ENCODE measurements around the gene PRSS53.

Gene PRSS53

DNA sequence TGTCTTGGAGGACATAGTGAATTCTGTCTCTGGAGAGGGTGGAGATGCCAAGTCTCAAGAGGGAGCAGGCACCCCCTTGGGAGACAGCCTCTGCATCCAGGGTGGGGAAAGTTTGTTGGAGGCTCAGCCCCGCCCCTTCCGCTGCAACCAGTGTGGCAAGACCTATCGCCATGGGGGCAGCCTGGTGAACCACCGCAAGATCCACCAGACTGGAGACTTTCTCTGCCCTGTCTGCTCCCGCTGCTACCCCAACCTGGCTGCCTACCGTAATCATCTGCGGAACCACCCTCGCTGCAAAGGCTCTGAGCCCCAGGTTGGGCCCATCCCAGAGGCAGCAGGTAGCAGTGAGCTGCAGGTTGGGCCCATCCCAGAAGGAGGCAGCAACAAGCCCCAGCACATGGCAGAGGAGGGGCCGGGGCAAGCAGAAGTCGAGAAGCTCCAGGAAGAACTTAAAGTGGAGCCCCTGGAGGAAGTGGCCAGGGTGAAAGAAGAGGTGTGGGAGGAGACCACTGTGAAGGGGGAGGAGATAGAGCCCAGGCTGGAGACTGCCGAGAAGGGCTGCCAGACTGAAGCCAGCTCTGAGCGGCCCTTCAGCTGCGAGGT is 9.3 kb downstream of the PRSS53 start:
- Mint-ChIP-seq H3K9me3 (ENCODE audit: low read depth) (no peaks in the 10 kb centered on the region), H3K27ac (no peak overlapping the region), H3K4me3 (no peak overlapping the region), H3K27me3 (no peaks in the 10 kb centered on the region), H3K4me1 (ENCODE audit: low read depth) (peaks cover 26% of the 10 kb centered on the region), H3K36me3 (no peaks in the 10 kb centered on the region)

DNA sequence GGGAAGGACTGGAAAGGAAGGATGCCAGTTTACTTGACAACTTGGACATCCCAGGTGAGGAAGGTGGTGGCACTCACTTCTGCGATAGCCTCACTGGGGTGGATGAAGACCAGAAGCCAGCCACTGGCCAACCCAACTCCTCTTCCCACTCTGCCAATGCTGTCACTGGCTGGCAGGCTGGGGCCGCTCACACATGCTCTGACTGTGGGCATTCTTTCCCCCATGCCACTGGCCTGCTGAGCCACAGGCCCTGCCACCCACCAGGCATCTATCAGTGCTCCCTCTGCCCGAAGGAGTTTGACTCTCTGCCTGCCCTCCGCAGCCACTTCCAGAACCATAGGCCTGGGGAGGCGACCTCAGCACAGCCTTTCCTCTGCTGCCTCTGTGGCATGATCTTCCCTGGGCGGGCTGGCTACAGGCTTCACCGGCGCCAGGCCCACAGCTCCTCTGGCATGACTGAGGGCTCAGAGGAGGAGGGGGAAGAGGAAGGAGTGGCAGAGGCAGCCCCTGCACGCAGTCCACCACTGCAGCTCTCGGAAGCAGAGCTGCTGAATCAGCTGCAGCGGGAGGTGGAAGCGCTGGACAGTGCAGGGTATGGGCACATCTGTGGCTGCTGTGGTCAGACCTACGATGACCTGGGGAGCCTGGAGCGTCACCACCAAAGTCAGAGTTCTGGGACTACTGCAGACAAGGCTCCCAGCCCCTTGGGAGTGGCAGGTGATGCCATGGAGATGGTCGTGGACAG is 10.0 kb downstream of the PRSS53 start:
- H3K9me3 Mint-ChIP-seq (ENCODE audit: low read depth), result no peaks in the 10 kb centered on the region
- H3K27ac Mint-ChIP-seq, result no peak overlapping the region

DNA sequence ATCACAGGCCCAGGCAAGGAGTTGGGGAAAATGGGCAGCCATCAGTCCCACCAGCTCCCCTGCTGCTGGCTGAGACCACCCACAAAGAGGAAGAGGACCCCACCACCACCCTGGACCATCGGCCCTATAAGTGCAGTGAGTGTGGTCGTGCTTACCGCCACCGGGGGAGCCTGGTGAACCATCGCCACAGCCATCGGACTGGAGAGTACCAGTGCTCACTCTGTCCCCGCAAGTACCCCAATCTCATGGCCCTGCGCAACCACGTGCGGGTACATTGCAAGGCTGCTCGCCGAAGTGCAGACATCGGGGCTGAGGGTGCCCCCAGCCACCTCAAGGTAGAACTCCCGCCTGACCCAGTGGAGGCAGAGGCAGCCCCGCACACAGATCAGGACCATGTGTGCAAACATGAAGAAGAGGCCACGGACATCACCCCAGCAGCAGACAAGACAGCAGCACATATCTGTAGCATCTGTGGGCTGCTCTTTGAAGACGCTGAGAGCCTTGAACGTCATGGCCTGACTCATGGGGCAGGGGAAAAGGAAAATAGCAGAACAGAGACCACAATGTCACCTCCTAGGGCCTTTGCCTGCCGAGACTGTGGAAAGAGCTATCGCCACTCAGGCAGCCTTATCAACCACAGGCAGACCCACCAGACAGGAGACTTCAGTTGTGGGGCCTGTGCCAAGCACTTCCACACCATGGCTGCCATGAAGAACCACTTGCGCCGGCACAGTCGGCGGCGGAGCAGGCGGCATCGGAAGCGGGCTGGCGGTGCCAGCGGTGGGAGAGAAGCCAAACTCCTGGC is 10.9 kb downstream of the PRSS53 start:
- H3K4me1 Mint-ChIP-seq (ENCODE audit: low read depth), result peaks cover 26% of the 10 kb centered on the region
- no peak overlapping the region for H3K4me3 Mint-ChIP-seq
- no peak overlapping the region for H3K27ac Mint-ChIP-seq
- H3K9me3 Mint-ChIP-seq (ENCODE audit: low read depth), result no peaks in the 10 kb centered on the region
- no peaks in the 10 kb centered on the region for H3K27me3 Mint-ChIP-seq
- no peaks in the 10 kb centered on the region for H3K36me3 Mint-ChIP-seq

More for the DNA sequence above, 10.0 kb downstream of the PRSS53 start:
- Mint-ChIP-seq H3K27me3 (no peaks in the 10 kb centered on the region), H3K4me1 (ENCODE audit: low read depth) (peaks cover 26% of the 10 kb centered on the region), H3K4me3 (no peak overlapping the region), H3K36me3 (no peaks in the 10 kb centered on the region)

DNA sequence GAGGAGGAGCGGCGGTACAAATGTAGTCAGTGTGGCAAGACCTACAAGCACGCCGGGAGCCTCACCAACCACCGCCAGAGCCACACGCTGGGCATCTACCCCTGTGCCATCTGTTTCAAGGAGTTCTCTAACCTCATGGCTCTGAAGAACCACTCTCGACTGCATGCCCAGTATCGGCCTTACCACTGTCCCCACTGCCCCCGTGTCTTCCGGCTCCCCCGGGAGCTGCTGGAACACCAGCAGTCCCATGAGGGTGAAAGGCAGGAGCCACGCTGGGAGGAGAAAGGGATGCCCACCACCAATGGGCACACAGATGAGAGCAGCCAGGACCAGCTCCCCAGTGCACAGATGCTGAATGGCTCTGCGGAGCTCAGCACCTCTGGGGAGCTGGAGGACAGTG is 11.7 kb downstream of the PRSS53 start:
- H3K9me3 Mint-ChIP-seq (ENCODE audit: low read depth), result no peaks in the 10 kb centered on the region
- H3K27me3 Mint-ChIP-seq, result no peaks in the 10 kb centered on the region
- peaks cover 28% of the 10 kb centered on the region for H3K4me1 Mint-ChIP-seq (ENCODE audit: low read depth)
- no peak overlapping the region for H3K27ac Mint-ChIP-seq
- no peak overlapping the region for H3K4me3 Mint-ChIP-seq
- no peaks in the 10 kb centered on the region for H3K36me3 Mint-ChIP-seq

DNA sequence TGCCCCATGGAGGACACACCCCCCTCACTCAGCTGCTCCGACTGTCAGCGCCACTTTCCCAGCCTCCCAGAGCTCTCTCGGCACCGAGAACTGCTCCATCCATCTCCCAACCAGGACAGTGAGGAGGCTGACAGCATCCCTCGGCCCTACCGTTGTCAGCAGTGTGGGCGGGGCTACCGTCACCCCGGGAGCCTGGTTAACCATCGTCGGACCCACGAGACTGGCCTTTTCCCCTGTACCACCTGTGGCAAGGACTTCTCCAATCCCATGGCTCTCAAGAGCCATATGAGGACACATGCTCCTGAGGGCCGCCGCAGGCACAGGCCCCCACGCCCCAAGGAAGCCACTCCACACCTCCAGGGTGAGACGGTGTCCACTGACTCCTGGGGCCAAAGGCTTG is 12.4 kb downstream of the PRSS53 start:
- peaks cover 33% of the 10 kb centered on the region for H3K4me1 Mint-ChIP-seq (ENCODE audit: low read depth)
- peak overlapping the region; percentile 27 for H3K4me3 Mint-ChIP-seq
- H3K9me3 Mint-ChIP-seq (ENCODE audit: low read depth), result no peaks in the 10 kb centered on the region
- H3K27ac Mint-ChIP-seq, result no peak overlapping the region
- H3K36me3 Mint-ChIP-seq, result no peaks in the 10 kb centered on the region
- no peaks in the 10 kb centered on the region for H3K27me3 Mint-ChIP-seq

DNA sequence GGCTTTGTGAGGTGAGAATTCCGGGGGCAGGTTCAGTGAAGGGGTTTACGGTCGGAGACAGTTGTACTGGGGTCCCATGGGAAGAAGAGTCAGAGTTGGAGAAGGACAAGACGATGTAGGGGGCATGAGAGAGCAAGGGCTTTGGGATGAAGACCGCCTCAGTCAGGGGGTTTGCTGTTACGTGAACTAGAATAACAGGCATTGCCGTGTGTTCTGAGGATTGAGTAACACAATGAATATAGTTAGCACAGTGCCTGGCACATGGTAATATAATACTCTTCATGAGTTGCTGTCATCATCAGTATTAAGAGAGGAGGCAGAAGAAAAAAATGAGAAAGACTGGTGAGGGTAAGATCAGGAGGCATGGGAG is 13.9 kb downstream of the PRSS53 start:
- peak overlapping the region; percentile 94 for H3K27ac Mint-ChIP-seq
- no peaks in the 10 kb centered on the region for H3K9me3 Mint-ChIP-seq (ENCODE audit: low read depth)
- peaks cover 29% of the 10 kb centered on the region for H3K4me1 Mint-ChIP-seq (ENCODE audit: low read depth)
- H3K27me3 Mint-ChIP-seq, result no peaks in the 10 kb centered on the region
- peak overlapping the region; percentile 95 for H3K4me3 Mint-ChIP-seq
- H3K36me3 Mint-ChIP-seq, result no peaks in the 10 kb centered on the region

DNA sequence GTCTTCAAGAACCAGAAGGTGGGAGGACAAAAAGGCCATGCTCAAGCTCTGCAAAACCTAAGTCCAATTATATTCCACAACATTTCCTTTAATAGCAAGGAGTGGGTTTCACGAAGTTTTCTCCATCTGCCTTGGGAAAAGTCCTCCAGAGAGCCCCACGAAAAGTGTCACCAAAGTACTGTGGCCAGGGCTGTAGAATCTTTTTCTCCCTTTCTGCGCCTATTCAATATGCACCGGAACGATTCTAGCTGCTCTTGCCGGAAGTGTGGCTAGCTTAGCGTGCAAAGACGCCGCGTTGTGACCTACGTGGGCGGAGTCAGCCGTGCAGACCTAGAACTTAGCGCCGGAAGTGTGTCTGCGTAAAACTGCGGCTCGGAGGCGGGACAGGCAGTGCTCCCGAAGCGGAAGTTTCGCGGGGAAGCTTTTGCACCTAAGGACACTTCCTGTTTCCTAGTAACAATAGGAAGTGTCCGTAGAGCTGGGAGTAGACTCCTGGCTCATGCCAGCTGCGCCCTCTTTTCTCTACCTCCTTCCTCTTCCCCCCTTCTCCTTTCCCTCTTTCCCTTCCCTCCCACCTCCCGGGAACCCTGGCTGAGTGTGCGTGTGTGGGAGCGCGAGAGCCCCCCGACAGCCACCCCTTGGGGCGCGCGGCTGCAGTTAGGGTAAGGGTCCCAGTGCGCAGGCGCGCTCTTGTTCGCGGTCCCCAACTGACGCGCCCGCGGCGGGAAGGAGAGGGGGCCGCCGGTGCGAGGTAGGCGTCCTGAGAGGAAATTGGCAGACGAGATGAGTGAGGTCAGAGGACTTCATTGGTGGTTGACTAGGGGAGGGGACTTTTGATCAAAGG is 14.6 kb downstream of the PRSS53 start, which contains the start of the genes ZNF646 and ZNF668:
TSS of gene ZNF646 (plus strand) at position 453 of the 844 bp plus-strand sequence. CDS start 1,903 bp downstream, outside the sequence.
TSS of gene ZNF668 (minus strand) at position 271 of the 844 bp plus-strand sequence. CDS start 9,781 bp downstream, outside the sequence.
- no peaks in the 10 kb centered on the region for H3K9me3 Mint-ChIP-seq (ENCODE audit: low read depth)
- H3K27me3 Mint-ChIP-seq, result no peaks in the 10 kb centered on the region
- H3K4me1 Mint-ChIP-seq (ENCODE audit: low read depth), result peaks cover 29% of the 10 kb centered on the region
- H3K4me3 Mint-ChIP-seq, result peak within 1 kb of the TSS; percentile 98
- no peaks in the 10 kb centered on the region for H3K36me3 Mint-ChIP-seq
- H3K27ac Mint-ChIP-seq, result peak within 1 kb of the TSS; percentile 96

DNA sequence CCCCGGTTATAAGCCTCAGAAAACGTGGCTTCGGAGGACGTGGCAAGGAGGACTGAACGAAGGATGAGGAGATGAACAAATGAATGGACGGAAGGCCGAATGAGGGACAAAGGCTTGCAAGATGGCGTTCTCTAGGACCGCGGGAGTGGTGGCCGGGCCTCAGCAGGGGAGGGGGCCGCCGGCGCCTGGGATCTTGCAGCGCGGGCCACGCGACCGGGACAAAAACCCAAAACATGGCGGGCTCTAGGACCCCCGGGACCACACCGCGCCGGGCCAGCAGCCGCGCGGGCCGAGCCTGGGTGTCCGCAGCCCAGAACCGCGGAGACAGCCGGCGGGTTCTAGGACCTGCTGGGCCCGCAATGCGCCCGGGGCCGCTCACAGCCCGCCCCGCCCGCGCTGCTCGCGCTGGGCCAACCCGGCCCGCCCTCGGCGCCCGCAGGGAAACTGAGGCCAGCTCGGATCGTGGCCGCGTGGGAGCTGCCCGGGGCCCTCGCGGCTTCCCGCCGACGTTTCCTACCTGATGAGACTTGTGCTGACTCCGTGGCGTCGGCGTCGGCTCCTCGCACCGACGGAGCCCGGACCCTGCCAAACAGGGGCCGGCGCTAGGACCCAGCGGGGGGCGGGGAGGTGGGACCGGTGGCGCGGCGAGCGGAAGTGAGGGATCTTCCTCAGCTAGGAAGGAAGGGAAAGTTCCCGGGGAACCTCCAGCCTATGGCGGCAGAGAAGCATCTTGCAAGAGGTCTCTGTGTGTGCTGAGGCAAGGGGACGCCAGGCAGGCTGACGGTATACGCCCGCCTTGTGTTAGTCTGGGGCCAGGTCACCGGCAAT is 15.4 kb downstream of the PRSS53 start:
- no peaks in the 10 kb centered on the region for H3K36me3 Mint-ChIP-seq
- no peaks in the 10 kb centered on the region for H3K9me3 Mint-ChIP-seq (ENCODE audit: low read depth)
- peaks cover 30% of the 10 kb centered on the region for H3K4me1 Mint-ChIP-seq (ENCODE audit: low read depth)
- peak overlapping the region; percentile 98 for H3K4me3 Mint-ChIP-seq
- H3K27me3 Mint-ChIP-seq, result no peaks in the 10 kb centered on the region
- peak overlapping the region; percentile 96 for H3K27ac Mint-ChIP-seq

DNA sequence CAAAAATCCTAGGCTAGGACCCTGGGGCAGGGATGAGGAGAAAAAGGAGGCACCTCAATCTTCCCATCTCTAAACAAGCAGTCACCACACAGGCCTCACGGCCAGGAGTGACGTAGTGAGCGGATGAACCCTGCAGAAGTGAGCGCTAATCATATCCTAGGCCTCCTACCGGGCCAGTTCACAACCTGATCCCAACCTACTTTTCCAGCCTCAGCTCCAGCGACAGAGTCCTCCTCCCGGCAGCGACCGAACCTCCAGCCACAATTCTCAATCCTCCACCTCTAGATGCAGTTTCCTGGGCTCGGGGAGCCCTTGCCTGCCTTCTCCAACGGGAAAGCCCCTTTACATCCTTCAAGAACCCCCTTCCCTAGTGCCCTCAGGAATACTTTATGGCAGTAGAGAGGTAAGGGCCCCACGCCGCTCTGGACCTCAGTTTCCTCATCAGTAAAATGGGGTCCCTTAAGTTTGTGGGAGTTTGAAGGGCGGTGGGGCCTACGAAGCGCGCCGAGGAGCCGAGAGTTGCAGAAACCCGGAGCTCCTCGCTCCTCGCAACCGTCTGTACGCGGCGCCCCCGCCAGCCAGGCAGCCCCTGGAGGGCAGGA is 16.1 kb downstream of the PRSS53 start:
- no peaks in the 10 kb centered on the region for H3K9me3 Mint-ChIP-seq (ENCODE audit: low read depth)

DNA sequence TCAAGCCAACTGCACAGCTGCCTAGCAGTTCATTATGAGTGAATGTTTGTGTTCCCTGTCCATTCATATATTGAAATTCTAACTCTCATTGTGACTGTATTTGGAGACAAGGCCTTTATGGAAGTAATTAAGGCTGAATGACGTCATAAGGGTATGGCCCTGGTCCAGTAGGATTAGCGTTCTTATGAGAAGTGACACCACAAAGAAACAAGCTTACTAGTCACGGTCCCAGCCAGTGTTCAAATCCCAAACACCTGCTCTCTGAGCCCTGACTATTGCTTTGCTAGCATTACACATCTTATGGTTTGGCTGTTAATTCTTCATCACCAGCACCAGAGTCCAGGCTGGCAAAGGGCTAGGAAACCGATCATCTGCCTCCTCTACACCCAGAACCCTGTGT is 16.9 kb downstream of the PRSS53 start:
- H3K4me3 Mint-ChIP-seq, result peak overlapping the region; percentile 98
- H3K27me3 Mint-ChIP-seq, result no peaks in the 10 kb centered on the region
- no peaks in the 10 kb centered on the region for H3K9me3 Mint-ChIP-seq (ENCODE audit: low read depth)
- H3K27ac Mint-ChIP-seq, result peak overlapping the region; percentile 96
- H3K4me1 Mint-ChIP-seq (ENCODE audit: low read depth), result peaks cover 35% of the 10 kb centered on the region
- H3K36me3 Mint-ChIP-seq, result no peaks in the 10 kb centered on the region

More for the DNA sequence above, 16.1 kb downstream of the PRSS53 start:
- H3K4me1 Mint-ChIP-seq (ENCODE audit: low read depth), result peaks cover 32% of the 10 kb centered on the region
- no peaks in the 10 kb centered on the region for H3K27me3 Mint-ChIP-seq
- H3K4me3 Mint-ChIP-seq, result peak overlapping the region; percentile 98
- peak overlapping the region; percentile 96 for H3K27ac Mint-ChIP-seq
- no peaks in the 10 kb centered on the region for H3K36me3 Mint-ChIP-seq

DNA sequence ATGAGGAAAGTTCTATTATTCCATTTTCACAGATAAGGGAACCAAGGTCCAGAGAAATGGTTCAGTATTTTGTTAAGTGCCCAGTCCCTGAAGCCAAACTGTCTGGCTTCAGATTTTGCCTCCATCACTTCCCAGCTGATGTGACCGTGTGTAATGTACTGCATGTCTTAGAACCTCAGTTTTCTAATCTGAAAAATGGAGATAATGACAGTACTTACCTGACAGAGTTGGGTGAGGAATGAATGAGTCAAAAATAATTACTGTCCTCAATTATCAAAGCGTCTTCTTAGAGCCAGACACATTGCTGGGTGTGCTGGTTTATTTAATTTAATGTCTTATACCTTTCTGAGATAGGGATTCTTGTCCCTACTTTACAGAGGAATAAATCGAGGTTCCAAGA is 21.4 kb downstream of the PRSS53 start:
- no peaks in the 10 kb centered on the region for H3K9me3 Mint-ChIP-seq (ENCODE audit: low read depth)
- H3K4me3 Mint-ChIP-seq, result no peak overlapping the region
- H3K27me3 Mint-ChIP-seq, result no peaks in the 10 kb centered on the region
- H3K4me1 Mint-ChIP-seq (ENCODE audit: low read depth), result peaks cover 50% of the 10 kb centered on the region
- H3K36me3 Mint-ChIP-seq, result peaks cover 4% of the 10 kb centered on the region
- no peak overlapping the region for H3K27ac Mint-ChIP-seq

DNA sequence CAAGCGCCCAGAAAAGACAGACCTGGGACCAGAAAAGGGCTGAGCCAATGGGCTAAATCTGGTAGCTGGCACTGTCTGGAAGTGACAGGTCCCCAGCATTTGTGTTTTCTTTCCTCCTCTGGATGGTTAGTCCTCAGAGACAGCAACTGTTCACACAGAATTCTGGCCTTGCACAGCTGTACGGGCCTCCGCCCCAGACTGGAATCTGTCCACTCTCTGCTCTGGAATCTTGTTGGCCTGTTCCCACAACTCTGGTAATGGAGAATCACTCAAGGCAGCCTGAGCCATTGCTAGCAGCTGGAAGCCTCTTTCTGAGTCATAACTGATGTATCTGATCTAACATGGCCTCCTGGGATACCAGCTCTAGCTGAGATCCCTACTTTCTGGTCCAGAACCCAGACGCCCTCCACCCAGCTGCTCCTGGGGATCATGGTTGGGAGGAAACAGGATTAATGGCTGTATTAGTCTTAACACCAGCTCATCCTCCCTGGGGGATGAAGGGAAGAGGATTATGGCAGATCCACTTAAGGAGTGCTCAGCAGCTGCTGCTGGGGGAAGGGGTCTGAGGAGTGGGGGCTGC is 23.8 kb downstream of the PRSS53 start:
- H3K36me3 Mint-ChIP-seq, result peaks cover 4% of the 10 kb centered on the region
- peaks cover 41% of the 10 kb centered on the region for H3K4me1 Mint-ChIP-seq (ENCODE audit: low read depth)
- H3K9me3 Mint-ChIP-seq (ENCODE audit: low read depth), result no peaks in the 10 kb centered on the region
- no peaks in the 10 kb centered on the region for H3K27me3 Mint-ChIP-seq
- peak overlapping the region; percentile 61 for H3K27ac Mint-ChIP-seq
- peak overlapping the region; percentile 60 for H3K4me3 Mint-ChIP-seq
